WTC11 (cell line): ENCODE data around the gene SLC4A8. TPM values are rescaled to one million over a fixed set of nuclear protein-coding genes. Genes with fewer than 3 reads are reported as not detected.

Experiments used
- ATAC-seq: fragments of 200-7000 bp; cut with Tn5 transposase; 2 replicates; pipeline ENCODE4 v1.10.0; 2021; ENCODE audit warnings: mild to moderate bottlenecking, moderate library complexity
- CTCF ChIA-PET: fragments of 300-600 bp; sonication (Branson Sonifier 250); formaldehyde crosslinking; loops from one replicate; lab custom pipeline; 2021; ENCODE audit warnings: antibody characterized with exemption; lab: Charles Lee
- POLR2A ChIA-PET: fragments of 350-600 bp; sonication (Branson Sonifier 250); formaldehyde crosslinking; loops from one replicate; lab custom pipeline; 2021; ENCODE audit warnings: antibody characterized with exemption; lab: Charles Lee
- DNase-seq: peaks from one replicate; pipeline ENCODE4 v3.0.0; 2021; ENCODE audit warnings: low spot score
- H3K27ac Mint-ChIP-seq: 2 replicates; pipeline ENCODE4 v1.8.0; 2021; ENCODE audit warnings: mixed read lengths
- H3K27me3 Mint-ChIP-seq: 2 replicates; pipeline ENCODE4 v1.8.0; 2021; ENCODE audit warnings: low read depth, mild to moderate bottlenecking, moderate library complexity, mixed read lengths
- H3K36me3 Mint-ChIP-seq: 2 replicates; pipeline ENCODE4 v1.8.0; 2021; ENCODE audit warnings: mixed read lengths
- H3K4me1 Mint-ChIP-seq: 2 replicates; pipeline ENCODE4 v1.8.0; 2022; ENCODE audit warnings: mixed read lengths
- H3K4me3 Mint-ChIP-seq: 2 replicates; pipeline ENCODE4 v1.8.0; 2021; ENCODE audit warnings: mild to moderate bottlenecking, moderate library complexity, mixed read lengths
- H3K9me3 Mint-ChIP-seq: 2 replicates; pipeline ENCODE4 v1.8.0; 2021; ENCODE audit warnings: mixed read lengths
- CREB1 ChIP-seq: sonication (generic); formaldehyde crosslinking; IDR thresholded peaks from 2 replicates; pipeline ENCODE4 v1.8.0; 2023; ENCODE audit warnings: mild to moderate bottlenecking, missing genetic modification reagents
- ELF4 ChIP-seq: sonication (generic); formaldehyde crosslinking; IDR thresholded peaks from 2 replicates; pipeline ENCODE4 v1.8.1; 2022; ENCODE audit warnings: low read depth, mild to moderate bottlenecking, moderate library complexity, missing genetic modification reagents
- GRHL2 ChIP-seq: fragments of 250-450 bp; sonication (Bioruptor Pico); IDR thresholded peaks from 2 replicates; pipeline ENCODE4 v1.8.0; 2022; ENCODE audit warnings: mild to moderate bottlenecking, moderate library complexity; ENCODE audit not compliant: insufficient replicate concordance, severe bottlenecking
- IRF2 ChIP-seq: sonication (generic); formaldehyde crosslinking; IDR thresholded peaks from 2 replicates; pipeline ENCODE4 v1.8.0; 2022; ENCODE audit warnings: low read depth, missing genetic modification reagents, borderline replicate concordance
- JUN ChIP-seq: sonication (generic); formaldehyde crosslinking; IDR thresholded peaks from 2 replicates; pipeline ENCODE4 v1.8.0; 2023; ENCODE audit warnings: mild to moderate bottlenecking, missing genetic modification reagents
- KAT7 ChIP-seq: sonication (generic); formaldehyde crosslinking; IDR thresholded peaks from 2 replicates; pipeline ENCODE4 v1.8.1; 2023; ENCODE audit warnings: missing genetic modification reagents, mild to moderate bottlenecking, borderline replicate concordance
- MYBL2 ChIP-seq: sonication (generic); formaldehyde crosslinking; IDR thresholded peaks from 2 replicates; pipeline ENCODE4 v1.8.1; 2023; ENCODE audit warnings: mild to moderate bottlenecking, moderate library complexity, missing genetic modification reagents
- NFYB ChIP-seq: sonication (generic); formaldehyde crosslinking; conservative IDR thresholded peaks from 2 replicates; pipeline ENCODE4 v1.8.0; 2022; ENCODE audit warnings: low read depth, missing genetic modification reagents
- SMAD3 ChIP-seq: sonication (generic); formaldehyde crosslinking; IDR thresholded peaks from 2 replicates; pipeline ENCODE4 v1.8.0; 2022; ENCODE audit warnings: missing genetic modification reagents, mild to moderate bottlenecking, borderline replicate concordance
- SMAD4 ChIP-seq: sonication (generic); formaldehyde crosslinking; IDR thresholded peaks from 2 replicates; pipeline ENCODE4 v1.8.0; 2022; ENCODE audit warnings: mild to moderate bottlenecking, missing genetic modification reagents
- TCF7 ChIP-seq: sonication (generic); formaldehyde crosslinking; IDR thresholded peaks from 2 replicates; pipeline ENCODE4 v1.8.0; 2022; ENCODE audit warnings: mild to moderate bottlenecking, low read depth, missing genetic modification reagents, moderate library complexity
- TEAD4 ChIP-seq: sonication (generic); formaldehyde crosslinking; IDR thresholded peaks from 2 replicates; pipeline ENCODE4 v1.8.0; 2022; ENCODE audit warnings: mild to moderate bottlenecking, missing genetic modification reagents
- ZNF138 ChIP-seq: sonication (generic); formaldehyde crosslinking; conservative IDR thresholded peaks from 2 replicates; pipeline ENCODE4 v1.8.1; 2022; ENCODE audit warnings: mild to moderate bottlenecking, moderate library complexity, missing genetic modification reagents
- ZNF232 ChIP-seq: sonication (generic); formaldehyde crosslinking; IDR thresholded peaks from 2 replicates; pipeline ENCODE4 v1.8.0; 2022; ENCODE audit warnings: mild to moderate bottlenecking, missing genetic modification reagents
- ZNF317 ChIP-seq: sonication (generic); formaldehyde crosslinking; IDR thresholded peaks from 2 replicates; pipeline ENCODE4 v1.8.1; 2023; ENCODE audit warnings: low read depth, mild to moderate bottlenecking, moderate library complexity, missing genetic modification reagents, borderline replicate concordance
- total RNA-seq: library from RNA; stranded (reverse); gene quantifications from 3 replicates; pipeline ENCODE4 v1.2.3, GENCODE V29; 2021
- TF ChIP-seq, protein P1 (sequence below): sonication (generic); formaldehyde crosslinking; IDR thresholded peaks from 2 replicates; pipeline ENCODE4 v1.8.1; 2023; ENCODE audit warnings: mild to moderate bottlenecking, missing genetic modification reagents
- TF ChIP-seq, protein P2 (sequence below): sonication (generic); formaldehyde crosslinking; IDR thresholded peaks from 2 replicates; pipeline ENCODE4 v1.8.0; 2023; ENCODE audit warnings: mild to moderate bottlenecking, missing genetic modification reagents
- TF ChIP-seq, protein P3 (sequence below): fragments of 250-450 bp; sonication (Bioruptor Pico); IDR thresholded peaks from 2 replicates; pipeline ENCODE4 v2.1.2; 2022; ENCODE audit warnings: mild to moderate bottlenecking, moderate library complexity
- TF ChIP-seq, protein P4 (sequence below): sonication (generic); formaldehyde crosslinking; IDR thresholded peaks from 2 replicates; pipeline ENCODE4 v1.8.1; 2023; ENCODE audit warnings: mild to moderate bottlenecking, missing genetic modification reagents, moderate library complexity
- TF ChIP-seq, protein P5 (sequence below): sonication (generic); formaldehyde crosslinking; IDR thresholded peaks from 2 replicates; pipeline ENCODE4 v1.8.1; 2023; ENCODE audit warnings: mild to moderate bottlenecking, missing genetic modification reagents, borderline replicate concordance

Gene SLC4A8
- total RNA-seq, 1 experiment from 2014 or later: 16.9 TPM

DNA sequence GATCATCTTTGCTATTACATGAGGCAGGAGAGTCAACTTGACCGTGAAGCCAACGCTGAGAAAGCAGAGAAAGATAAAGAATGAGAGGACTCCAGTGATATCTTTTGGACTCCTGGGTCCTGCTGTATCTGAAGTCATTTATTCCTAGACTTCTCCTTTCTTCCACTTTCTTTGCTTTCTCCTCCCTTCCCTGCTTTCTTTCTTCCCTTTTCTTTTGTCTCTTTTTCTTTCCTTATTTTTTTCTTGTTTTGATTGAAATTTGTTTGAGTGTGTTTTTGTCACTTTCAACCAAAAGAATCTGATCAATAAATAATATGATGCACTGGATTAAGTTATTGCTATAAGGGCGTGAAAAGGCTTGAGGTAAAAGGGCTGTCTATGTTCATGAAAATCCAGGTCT is 20.0 kb upstream of the SLC4A8 start (continued):
- TF ChIP-seq, protein P1, sequence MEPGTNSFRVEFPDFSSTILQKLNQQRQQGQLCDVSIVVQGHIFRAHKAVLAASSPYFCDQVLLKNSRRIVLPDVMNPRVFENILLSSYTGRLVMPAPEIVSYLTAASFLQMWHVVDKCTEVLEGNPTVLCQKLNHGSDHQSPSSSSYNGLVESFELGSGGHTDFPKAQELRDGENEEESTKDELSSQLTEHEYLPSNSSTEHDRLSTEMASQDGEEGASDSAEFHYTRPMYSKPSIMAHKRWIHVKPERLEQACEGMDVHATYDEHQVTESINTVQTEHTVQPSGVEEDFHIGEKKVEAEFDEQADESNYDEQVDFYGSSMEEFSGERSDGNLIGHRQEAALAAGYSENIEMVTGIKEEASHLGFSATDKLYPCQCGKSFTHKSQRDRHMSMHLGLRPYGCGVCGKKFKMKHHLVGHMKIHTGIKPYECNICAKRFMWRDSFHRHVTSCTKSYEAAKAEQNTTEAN (CRISPR knock-in tag): no peak
- TF ChIP-seq ZNF232 (CRISPR knock-in tag) (no peak), ELF4 (CRISPR knock-in tag) (no peak), IRF2 (CRISPR knock-in tag) (no peak)
- TF ChIP-seq, protein P2, sequence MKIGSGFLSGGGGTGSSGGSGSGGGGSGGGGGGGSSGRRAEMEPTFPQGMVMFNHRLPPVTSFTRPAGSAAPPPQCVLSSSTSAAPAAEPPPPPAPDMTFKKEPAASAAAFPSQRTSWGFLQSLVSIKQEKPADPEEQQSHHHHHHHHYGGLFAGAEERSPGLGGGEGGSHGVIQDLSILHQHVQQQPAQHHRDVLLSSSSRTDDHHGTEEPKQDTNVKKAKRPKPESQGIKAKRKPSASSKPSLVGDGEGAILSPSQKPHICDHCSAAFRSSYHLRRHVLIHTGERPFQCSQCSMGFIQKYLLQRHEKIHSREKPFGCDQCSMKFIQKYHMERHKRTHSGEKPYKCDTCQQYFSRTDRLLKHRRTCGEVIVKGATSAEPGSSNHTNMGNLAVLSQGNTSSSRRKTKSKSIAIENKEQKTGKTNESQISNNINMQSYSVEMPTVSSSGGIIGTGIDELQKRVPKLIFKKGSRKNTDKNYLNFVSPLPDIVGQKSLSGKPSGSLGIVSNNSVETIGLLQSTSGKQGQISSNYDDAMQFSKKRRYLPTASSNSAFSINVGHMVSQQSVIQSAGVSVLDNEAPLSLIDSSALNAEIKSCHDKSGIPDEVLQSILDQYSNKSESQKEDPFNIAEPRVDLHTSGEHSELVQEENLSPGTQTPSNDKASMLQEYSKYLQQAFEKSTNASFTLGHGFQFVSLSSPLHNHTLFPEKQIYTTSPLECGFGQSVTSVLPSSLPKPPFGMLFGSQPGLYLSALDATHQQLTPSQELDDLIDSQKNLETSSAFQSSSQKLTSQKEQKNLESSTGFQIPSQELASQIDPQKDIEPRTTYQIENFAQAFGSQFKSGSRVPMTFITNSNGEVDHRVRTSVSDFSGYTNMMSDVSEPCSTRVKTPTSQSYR (CRISPR knock-in tag): no peak

DNA sequence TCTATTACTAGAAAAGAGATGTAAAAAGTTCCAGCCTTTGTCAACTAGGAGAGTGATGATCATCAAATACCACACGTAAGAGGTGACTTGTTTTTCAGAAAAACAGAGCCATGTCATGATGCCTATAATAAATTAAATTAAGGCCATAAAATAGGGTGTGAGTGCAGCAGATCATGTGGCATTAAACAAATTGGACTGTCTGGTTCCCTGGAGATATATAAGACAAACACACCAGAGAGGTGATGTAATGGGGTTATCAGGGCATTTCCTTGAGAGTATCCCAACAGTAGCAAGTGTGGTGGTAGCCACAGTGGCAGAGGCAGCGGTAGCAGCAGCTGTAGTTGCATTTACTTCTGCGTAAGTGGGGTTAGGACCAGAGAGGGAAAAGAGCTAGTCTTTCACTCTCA is 18.8 kb upstream of the SLC4A8 start:
- H3K36me3 Mint-ChIP-seq: no peaks in the 10 kb centered on the region
- no peak for DNase-seq
- CTCF ChIA-PET: no interaction called here
- no peaks in the 10 kb centered on the region for H3K27me3 Mint-ChIP-seq
- ATAC-seq: no peak
- H3K9me3 Mint-ChIP-seq: no peaks in the 10 kb centered on the region
- H3K4me3 Mint-ChIP-seq: no peak overlapping the region
- H3K4me1 Mint-ChIP-seq: peaks cover 7% of the 10 kb centered on the region
- no peak for TF ChIP-seq KAT7 (CRISPR knock-in tag)
- no peak for TF ChIP-seq CREB1 (CRISPR knock-in tag)
- TF ChIP-seq IRF2 (CRISPR knock-in tag): no peak
- TF ChIP-seq, protein P3, sequence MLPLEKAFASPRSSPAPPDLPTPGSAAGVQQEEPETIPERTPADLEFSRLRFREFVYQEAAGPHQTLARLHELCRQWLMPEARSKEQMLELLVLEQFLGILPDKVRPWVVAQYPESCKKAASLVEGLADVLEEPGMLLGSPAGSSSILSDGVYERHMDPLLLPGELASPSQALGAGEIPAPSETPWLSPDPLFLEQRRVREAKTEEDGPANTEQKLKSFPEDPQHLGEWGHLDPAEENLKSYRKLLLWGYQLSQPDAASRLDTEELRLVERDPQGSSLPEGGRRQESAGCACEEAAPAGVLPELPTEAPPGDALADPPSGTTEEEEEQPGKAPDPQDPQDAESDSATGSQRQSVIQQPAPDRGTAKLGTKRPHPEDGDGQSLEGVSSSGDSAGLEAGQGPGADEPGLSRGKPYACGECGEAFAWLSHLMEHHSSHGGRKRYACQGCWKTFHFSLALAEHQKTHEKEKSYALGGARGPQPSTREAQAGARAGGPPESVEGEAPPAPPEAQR: no peak
- TF ChIP-seq SMAD4 (CRISPR knock-in tag): no peak
- TF ChIP-seq JUN (CRISPR knock-in tag): no peak
- no peak for TF ChIP-seq ZNF138 (CRISPR knock-in tag)
- no peak for TF ChIP-seq SMAD3 (CRISPR knock-in tag)
- no peak for TF ChIP-seq GRHL2 (CRISPR knock-in tag)
- no peak for TF ChIP-seq MYBL2 (CRISPR knock-in tag)
- no peak for TF ChIP-seq TEAD4 (CRISPR knock-in tag)
- TF ChIP-seq ZNF317 (CRISPR knock-in tag): no peak
- TF ChIP-seq, protein P4, sequence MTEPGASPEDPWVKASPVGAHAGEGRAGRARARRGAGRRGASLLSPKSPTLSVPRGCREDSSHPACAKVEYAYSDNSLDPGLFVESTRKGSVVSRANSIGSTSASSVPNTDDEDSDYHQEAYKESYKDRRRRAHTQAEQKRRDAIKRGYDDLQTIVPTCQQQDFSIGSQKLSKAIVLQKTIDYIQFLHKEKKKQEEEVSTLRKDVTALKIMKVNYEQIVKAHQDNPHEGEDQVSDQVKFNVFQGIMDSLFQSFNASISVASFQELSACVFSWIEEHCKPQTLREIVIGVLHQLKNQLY (CRISPR knock-in tag): no peak
- TF ChIP-seq TCF7 (CRISPR knock-in tag): no peak
- TF ChIP-seq NFYB (CRISPR knock-in tag): no peak
- no peak overlapping the region for H3K27ac Mint-ChIP-seq
- POLR2A ChIA-PET: no interaction called here

DNA sequence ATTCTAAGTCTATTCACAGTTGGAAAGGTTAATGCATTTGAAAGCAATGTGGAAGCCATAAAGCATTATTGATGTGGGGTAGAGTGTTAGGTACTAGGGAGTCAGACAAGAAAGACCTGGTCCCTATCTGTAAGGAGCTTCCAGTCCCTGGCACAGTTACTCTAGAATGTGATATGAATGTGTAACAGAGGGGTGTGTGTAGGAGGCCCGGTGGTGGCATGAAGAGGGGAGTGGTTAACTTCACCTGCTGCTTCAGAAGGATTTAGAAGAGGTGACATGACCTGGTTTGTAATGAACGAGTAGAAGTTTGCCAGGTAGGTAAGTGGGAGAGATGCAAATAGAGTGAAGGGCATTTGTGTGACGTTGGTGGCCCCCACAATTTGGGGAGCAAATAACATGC is 18.3 kb upstream of the SLC4A8 start:
- DNase-seq (no peak), ATAC-seq (no peak)
- ChIA-PET CTCF (no interaction called here), POLR2A (no interaction called here)
- Mint-ChIP-seq H3K4me1 (peaks cover 7% of the 10 kb centered on the region), H3K36me3 (no peaks in the 10 kb centered on the region), H3K9me3 (no peaks in the 10 kb centered on the region), H3K27me3 (no peaks in the 10 kb centered on the region), H3K4me3 (no peak overlapping the region), H3K27ac (peak overlapping the region; percentile 21; the same call in 1 of the 2 replicates)
- TF ChIP-seq, protein P5, sequence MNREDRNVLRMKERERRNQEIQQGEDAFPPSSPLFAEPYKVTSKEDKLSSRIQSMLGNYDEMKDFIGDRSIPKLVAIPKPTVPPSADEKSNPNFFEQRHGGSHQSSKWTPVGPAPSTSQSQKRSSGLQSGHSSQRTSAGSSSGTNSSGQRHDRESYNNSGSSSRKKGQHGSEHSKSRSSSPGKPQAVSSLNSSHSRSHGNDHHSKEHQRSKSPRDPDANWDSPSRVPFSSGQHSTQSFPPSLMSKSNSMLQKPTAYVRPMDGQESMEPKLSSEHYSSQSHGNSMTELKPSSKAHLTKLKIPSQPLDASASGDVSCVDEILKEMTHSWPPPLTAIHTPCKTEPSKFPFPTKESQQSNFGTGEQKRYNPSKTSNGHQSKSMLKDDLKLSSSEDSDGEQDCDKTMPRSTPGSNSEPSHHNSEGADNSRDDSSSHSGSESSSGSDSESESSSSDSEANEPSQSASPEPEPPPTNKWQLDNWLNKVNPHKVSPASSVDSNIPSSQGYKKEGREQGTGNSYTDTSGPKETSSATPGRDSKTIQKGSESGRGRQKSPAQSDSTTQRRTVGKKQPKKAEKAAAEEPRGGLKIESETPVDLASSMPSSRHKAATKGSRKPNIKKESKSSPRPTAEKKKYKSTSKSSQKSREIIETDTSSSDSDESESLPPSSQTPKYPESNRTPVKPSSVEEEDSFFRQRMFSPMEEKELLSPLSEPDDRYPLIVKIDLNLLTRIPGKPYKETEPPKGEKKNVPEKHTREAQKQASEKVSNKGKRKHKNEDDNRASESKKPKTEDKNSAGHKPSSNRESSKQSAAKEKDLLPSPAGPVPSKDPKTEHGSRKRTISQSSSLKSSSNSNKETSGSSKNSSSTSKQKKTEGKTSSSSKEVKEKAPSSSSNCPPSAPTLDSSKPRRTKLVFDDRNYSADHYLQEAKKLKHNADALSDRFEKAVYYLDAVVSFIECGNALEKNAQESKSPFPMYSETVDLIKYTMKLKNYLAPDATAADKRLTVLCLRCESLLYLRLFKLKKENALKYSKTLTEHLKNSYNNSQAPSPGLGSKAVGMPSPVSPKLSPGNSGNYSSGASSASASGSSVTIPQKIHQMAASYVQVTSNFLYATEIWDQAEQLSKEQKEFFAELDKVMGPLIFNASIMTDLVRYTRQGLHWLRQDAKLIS (CRISPR knock-in tag): no peak
- no peak for TF ChIP-seq ZNF317 (CRISPR knock-in tag)
